HCT116 (cell line): Measurements from ENCODE around the gene RPS28. TPM values are rescaled to one million over a fixed set of nuclear protein-coding genes. Genes with fewer than 3 reads are reported as not detected.

Experiments
- ATAC-seq: fragments of 200-7000 bp; cut with Tn5 transposase; 2 replicates; pipeline ENCODE4 v1.9.1; 2020; ENCODE audit warnings: mild to moderate bottlenecking, moderate library complexity
- BruUV-seq: library from RNA; stranded (reverse); fragments of 400-500 nt; replicated peaks from 2 replicates; lab custom pipeline; 2021; lab: Mats Ljungman, UMichigan
- CTCF ChIA-PET: fragments of 300-600 bp; sonication (Branson Sonifier 250); formaldehyde crosslinking; loops from one replicate; lab custom pipeline; 2021; ENCODE audit warnings: antibody characterized with exemption; lab: Charles Lee
- POLR2A ChIA-PET: fragments of 300-600, 350-600 bp; sonication (Branson Sonifier 250); formaldehyde crosslinking; loops from one replicate; lab custom pipeline; 2021; ENCODE audit warnings: antibody characterized with exemption; lab: Charles Lee
- RAD21 ChIA-PET, 2 experiments: fragments of 300-600 bp; sonication (Branson Sonifier 250); formaldehyde crosslinking; loops; one replicate each; lab custom pipeline; 2023; ENCODE audit warnings: low total read pairs in 2 of 2; ENCODE audit not compliant: uncharacterized antibody in 2 of 2, unreplicated experiment in 2 of 2, low non-redundant PET in 1 of 2; lab: Charles Lee
- DNase-seq: peaks from one replicate; pipeline ENCODE4 v3.0.0-alpha.2; 2010; ENCODE audit warnings: low read depth, low spot score
- H2AFZ ChIP-seq: fragments of 200-600 bp; shearing (Covaris generic), sonication (generic); 2 replicates; pipeline ENCODE4 v1.6.1; 2017; ENCODE audit warnings: low read depth, mixed run types, mixed read lengths, antibody characterized with exemption, low read length; ENCODE audit not compliant: poor library complexity, severe bottlenecking
- H3K27ac ChIP-seq: 2 replicates; pipeline ENCODE4 v1.5.1; 2012; ENCODE audit warnings: low read depth, low read length
- H3K27me3 ChIP-seq: fragments of 200-600 bp; sonication (generic); 2 replicates; pipeline ENCODE4 v1.6.1; 2016; ENCODE audit warnings: mixed run types, low read length, mixed read lengths; ENCODE audit not compliant: insufficient read depth
- H3K36me3 ChIP-seq, 2 experiments: fragments of 200-500 bp in 1 of 2; fragments of 200-600 bp in 1 of 2; sonication (Bioruptor generic) in 1 of 2; sonication (generic) in 1 of 2; 2 replicates each; pipeline versions ENCODE4 v1.5.1 to v1.6.1; 2014 to 2016; ENCODE audit warnings: low read length in 2 of 2, inconsistent platforms in 1 of 2, mixed read lengths in 1 of 2, mixed run types in 1 of 2; ENCODE audit not compliant: insufficient read depth in 2 of 2, control insufficient read depth in 1 of 2
- H3K4me1 ChIP-seq, 2 experiments: fragments of 200-600 bp in 1 of 2; sonication (generic) in 1 of 2; 2 replicates each; pipeline versions ENCODE4 v1.5.1 to v1.6.1; 2012 to 2017; ENCODE audit warnings: low read length in 2 of 2, inconsistent platforms in 1 of 2, mild to moderate bottlenecking in 1 of 2, mixed read lengths in 1 of 2, mixed run types in 1 of 2, moderate library complexity in 1 of 2; ENCODE audit not compliant: insufficient read depth in 2 of 2, control insufficient read depth in 1 of 2
- H3K4me2 ChIP-seq: fragments of 200-600 bp; sonication (generic); 2 replicates; pipeline ENCODE4 v1.6.1; 2017; ENCODE audit warnings: mixed run types, low read length, mixed read lengths
- H3K4me3 ChIP-seq, 2 experiments: fragments of 200-600 bp in 1 of 2; sonication (generic) in 1 of 2; replicated peaks in 1 of 2; 2 replicates each; pipeline ENCODE4 v1.5.1; 2011 to 2016; ENCODE audit warnings: low read length in 2 of 2, control low read depth in 1 of 2, low read depth in 1 of 2, mild to moderate bottlenecking in 1 of 2, mixed read lengths in 1 of 2, mixed run types in 1 of 2
- H3K79me2 ChIP-seq: fragments of 200-600 bp; sonication (generic); 2 replicates; pipeline ENCODE4 v1.6.1; 2017; ENCODE audit warnings: mild to moderate bottlenecking, mixed run types, low read length, moderate library complexity, mixed read lengths; ENCODE audit not compliant: insufficient read depth
- H3K9ac ChIP-seq: fragments of 200-600 bp; sonication (generic); 2 replicates; pipeline ENCODE4 v1.6.1; 2016; ENCODE audit warnings: low read length, mixed read lengths
- H3K9me2 ChIP-seq: fragments of 200-600 bp; sonication (generic), shearing (Covaris generic); 2 replicates; pipeline ENCODE4 v1.6.1; 2017; ENCODE audit warnings: mixed run types, mild to moderate bottlenecking, moderate library complexity; ENCODE audit not compliant: insufficient read depth
- H3K9me3 ChIP-seq, 2 experiments: fragments of 200-500 bp in 1 of 2; fragments of 200-600 bp in 1 of 2; sonication (Bioruptor generic) in 1 of 2; sonication (generic) in 1 of 2; 2 replicates each; pipeline ENCODE4 v1.6.1; 2014 to 2017; ENCODE audit warnings: low read length in 2 of 2, mixed read lengths in 2 of 2, inconsistent platforms in 1 of 2, low read depth in 1 of 2, mild to moderate bottlenecking in 1 of 2, mixed run types in 1 of 2, moderate library complexity in 1 of 2; ENCODE audit not compliant: control insufficient read depth in 1 of 2, insufficient read depth in 1 of 2
- H4K20me1 ChIP-seq: fragments of 200-600 bp; sonication (generic), shearing (Covaris generic); 2 replicates; pipeline ENCODE4 v1.6.1; 2017; ENCODE audit warnings: mixed run types, mild to moderate bottlenecking, moderate library complexity; ENCODE audit not compliant: insufficient read depth
- CBX3 ChIP-seq: IDR thresholded peaks from 2 replicates; pipeline ENCODE4 v1.6.1; 2012; ENCODE audit warnings: low read depth
- EGR1 ChIP-seq: IDR thresholded peaks from 2 replicates; pipeline ENCODE4 v1.6.1; 2012; ENCODE audit warnings: low read depth
- EZH2 ChIP-seq: fragments of 200-600 bp; sonication (generic); IDR thresholded peaks from 2 replicates; pipeline ENCODE4 v1.6.1; 2017; ENCODE audit warnings: antibody characterized with exemption, mixed run types
- EZH2phosphoT487 ChIP-seq: fragments of 200-600 bp; IDR thresholded peaks from 2 replicates; pipeline ENCODE4 v1.6.1; 2018; ENCODE audit warnings: antibody characterized with exemption, borderline replicate concordance
- FOSL1 ChIP-seq: IDR thresholded peaks from 2 replicates; pipeline ENCODE4 v1.6.1; 2012; ENCODE audit warnings: low read depth
- JUND ChIP-seq: IDR thresholded peaks from 2 replicates; pipeline ENCODE4 v1.6.1; 2012
- POLR2AphosphoS5 ChIP-seq: IDR thresholded peaks from 2 replicates; pipeline ENCODE4 v1.6.1; 2011; ENCODE audit warnings: mild to moderate bottlenecking, low read depth, low read length, moderate library complexity
- RAD21 ChIP-seq: IDR thresholded peaks from 2 replicates; pipeline ENCODE4 v1.6.1; 2012; ENCODE audit warnings: low read depth, mild to moderate bottlenecking
- SP1 ChIP-seq: IDR thresholded peaks from 2 replicates; pipeline ENCODE4 v1.6.1; 2012; ENCODE audit warnings: low read depth
- SRF ChIP-seq: IDR thresholded peaks from 2 replicates; pipeline ENCODE4 v1.6.1; 2012; ENCODE audit warnings: low read depth
- TCF7L2 ChIP-seq: IDR thresholded peaks from 2 replicates; pipeline ENCODE4 v1.7.0; 2011; ENCODE audit warnings: borderline replicate concordance, inconsistent platforms; ENCODE audit not compliant: insufficient read depth, insufficient read length; ENCODE audit errors: extremely low read depth
- ZFX ChIP-seq: fragments of 450-650 bp; IDR thresholded peaks from 2 replicates; pipeline ENCODE4 v1.6.1; 2017
- intact Hi-C: fragments of 100-400 bp; cut with micrococcal nuclease; formaldehyde crosslinking; loops from 2 replicates; pipeline ENCODE4 v1.10.0; 2022
- total RNA-seq: library from RNA; stranded (reverse); gene quantifications from one replicate; pipeline ENCODE4 v1.2.1, GENCODE V29; 2021; ENCODE audit not compliant: unreplicated experiment
- TF ChIP-seq, protein P1 (sequence below): IDR thresholded peaks from 2 replicates; pipeline ENCODE4 v1.6.1; 2012
- TF ChIP-seq, protein P2 (sequence below): IDR thresholded peaks from 2 replicates; pipeline ENCODE4 v1.6.1; 2012; ENCODE audit warnings: low read depth

The RPS28 gene
- total RNA-seq, 1 experiment from 2014 or later = 2,379 TPM

DNA sequence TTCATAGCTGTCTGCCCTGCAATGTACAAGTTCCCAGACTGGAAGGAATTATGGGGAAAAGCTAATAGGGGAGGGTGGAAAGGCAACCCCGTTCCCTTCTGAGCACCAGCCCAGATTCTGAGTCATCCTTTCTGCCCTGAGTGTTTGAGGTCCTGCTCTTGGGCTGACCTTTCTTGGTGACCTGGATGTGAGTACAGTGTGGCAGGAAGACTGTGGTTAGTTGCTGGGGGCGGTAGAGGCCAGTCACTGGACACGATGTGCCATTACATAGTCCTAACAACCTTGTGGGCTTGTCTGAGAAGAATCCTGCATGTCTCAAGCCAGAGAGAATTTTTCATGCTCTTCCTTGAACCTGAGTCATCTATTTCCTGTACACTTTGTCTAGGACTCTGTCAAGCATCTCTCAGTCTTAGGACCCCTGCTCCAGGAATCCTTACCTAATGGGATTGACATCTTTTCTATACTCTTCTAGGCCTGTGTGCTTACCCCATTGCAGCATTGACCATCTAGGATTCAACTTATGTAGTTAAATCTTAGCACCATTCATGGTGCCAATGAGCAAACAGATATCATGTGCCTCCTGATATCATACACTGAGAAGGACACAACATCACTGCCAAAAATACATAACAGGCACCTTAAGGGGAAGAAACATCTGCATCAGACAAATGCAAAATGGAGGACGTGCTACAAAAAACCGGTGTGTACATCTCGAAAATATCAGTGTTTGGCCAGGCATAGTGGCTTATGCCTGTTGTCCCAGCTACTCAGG lies 34.5 kb downstream of the RPS28 start:
- Histone ChIP-seq H3K79me2 (no peaks in the 10 kb centered on the region), H3K9ac (peak overlapping the region; percentile 42), H3K4me1 (peaks cover 32 to 62% of the 10 kb centered on the region in 2 experiments), H3K27ac (peak overlapping the region; percentile 34), H4K20me1 (no peaks in the 10 kb centered on the region), H2AFZ (no peak overlapping the region), H3K4me2 (peak overlapping the region; percentile 59), H3K4me3 (peak overlapping the region in 1 of 2 experiments; percentile 6; a peak in 2 of 4 replicates), H3K27me3 (no peaks in the 10 kb centered on the region), H3K9me3 (no peaks in the 10 kb centered on the region), H3K36me3 (no peaks in the 10 kb centered on the region), H3K9me2 (no peaks in the 10 kb centered on the region)
- TF ChIP-seq, protein P1, sequence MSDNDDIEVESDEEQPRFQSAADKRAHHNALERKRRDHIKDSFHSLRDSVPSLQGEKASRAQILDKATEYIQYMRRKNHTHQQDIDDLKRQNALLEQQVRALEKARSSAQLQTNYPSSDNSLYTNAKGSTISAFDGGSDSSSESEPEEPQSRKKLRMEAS = peak; percentile 71
- TF ChIP-seq SP1 = peak; percentile 96
- TF ChIP-seq JUND = peak; percentile 94
- TF ChIP-seq EZH2 = no peak
- TF ChIP-seq ZFX = no peak
- TF ChIP-seq POLR2AphosphoS5 = peak; percentile 55
- peak; percentile 81 for TF ChIP-seq CBX3
- TF ChIP-seq EZH2phosphoT487 = no peak
- TF ChIP-seq SRF = no peak
- peak; percentile 87 for TF ChIP-seq FOSL1
- TF ChIP-seq EGR1 = peak; percentile 75
- TF ChIP-seq, protein P2, sequence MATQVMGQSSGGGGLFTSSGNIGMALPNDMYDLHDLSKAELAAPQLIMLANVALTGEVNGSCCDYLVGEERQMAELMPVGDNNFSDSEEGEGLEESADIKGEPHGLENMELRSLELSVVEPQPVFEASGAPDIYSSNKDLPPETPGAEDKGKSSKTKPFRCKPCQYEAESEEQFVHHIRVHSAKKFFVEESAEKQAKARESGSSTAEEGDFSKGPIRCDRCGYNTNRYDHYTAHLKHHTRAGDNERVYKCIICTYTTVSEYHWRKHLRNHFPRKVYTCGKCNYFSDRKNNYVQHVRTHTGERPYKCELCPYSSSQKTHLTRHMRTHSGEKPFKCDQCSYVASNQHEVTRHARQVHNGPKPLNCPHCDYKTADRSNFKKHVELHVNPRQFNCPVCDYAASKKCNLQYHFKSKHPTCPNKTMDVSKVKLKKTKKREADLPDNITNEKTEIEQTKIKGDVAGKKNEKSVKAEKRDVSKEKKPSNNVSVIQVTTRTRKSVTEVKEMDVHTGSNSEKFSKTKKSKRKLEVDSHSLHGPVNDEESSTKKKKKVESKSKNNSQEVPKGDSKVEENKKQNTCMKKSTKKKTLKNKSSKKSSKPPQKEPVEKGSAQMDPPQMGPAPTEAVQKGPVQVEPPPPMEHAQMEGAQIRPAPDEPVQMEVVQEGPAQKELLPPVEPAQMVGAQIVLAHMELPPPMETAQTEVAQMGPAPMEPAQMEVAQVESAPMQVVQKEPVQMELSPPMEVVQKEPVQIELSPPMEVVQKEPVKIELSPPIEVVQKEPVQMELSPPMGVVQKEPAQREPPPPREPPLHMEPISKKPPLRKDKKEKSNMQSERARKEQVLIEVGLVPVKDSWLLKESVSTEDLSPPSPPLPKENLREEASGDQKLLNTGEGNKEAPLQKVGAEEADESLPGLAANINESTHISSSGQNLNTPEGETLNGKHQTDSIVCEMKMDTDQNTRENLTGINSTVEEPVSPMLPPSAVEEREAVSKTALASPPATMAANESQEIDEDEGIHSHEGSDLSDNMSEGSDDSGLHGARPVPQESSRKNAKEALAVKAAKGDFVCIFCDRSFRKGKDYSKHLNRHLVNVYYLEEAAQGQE = no peak
- TF ChIP-seq TCF7L2 = no peak
- TF ChIP-seq RAD21 = peak; percentile 54
- RAD21 ChIA-PET = interaction anchor here (0.6 to 1.2 kb wide), 2 partner anchors 58 to 224 kb away, joined by 4 to 5 read pairs; partner anchors contain the start of gene MARCHF2 (in 1 of the 2)
- BruUV-seq = no TSS peak
- POLR2A ChIA-PET = interaction anchor here (0.7 to 2.6 kb wide), 5 partner anchors 8 to 158 kb away, joined by 4 to 20 read pairs (median 7); partner anchors contain the start of genes ANGPTL4, KANK3, RAB11B and ZNF414
- peak; percentile 73 for ATAC-seq
- CTCF ChIA-PET = interaction anchor here (1.2 to 4.0 kb wide), 10 partner anchors 7 to 224 kb away, joined by 3 to 41 read pairs (median 8); partner anchors contain the start of genes ANGPTL4, HNRNPM, MARCHF2 and RAB11B
- DNase-seq = peak; percentile 70
- intact Hi-C loops = loop anchor here (2.0 to 10.0 kb wide), 2 partner anchors 89 to 151 kb away; partner anchors contain the start of gene HNRNPM
